M059J (cell line): ENCODE measurements around the gene TMEM222. TPM values are rescaled to one million over a fixed set of nuclear protein-coding genes. Genes with fewer than 3 reads are reported as not detected.
A peak's percentile ranks its signal among the peaks of the same experiment; 100 is the strongest.

Source experiments
- DNase-seq: peaks from one replicate; pipeline ENCODE4 v3.0.0-alpha.2; 2012; ENCODE audit warnings: low read depth
- total RNA-seq: library from RNA; depleted of rRNA; stranded (reverse); fragments of >200 nt; shearing (Covaris generic); gene quantifications from 2 replicates; pipeline ENCODE4 v1.2.3, GENCODE V29; 2014

The TMEM222 gene
- total RNA-seq, 1 experiment from 2014 or later, result 52.2 TPM

- DNase-seq, result no peak
These were observed 37.8 kb downstream of the TMEM222 start for GRCh38 chr1:27359822-27360158.

GRCh38 chr1:27360159-27361043, 38.4 kb downstream of the TMEM222 start:
- DNase-seq, result no peak

- DNase-seq, result no peak
These were observed 39.1 kb downstream of the TMEM222 start for GRCh38 chr1:27361044-27361402.

DNA sequence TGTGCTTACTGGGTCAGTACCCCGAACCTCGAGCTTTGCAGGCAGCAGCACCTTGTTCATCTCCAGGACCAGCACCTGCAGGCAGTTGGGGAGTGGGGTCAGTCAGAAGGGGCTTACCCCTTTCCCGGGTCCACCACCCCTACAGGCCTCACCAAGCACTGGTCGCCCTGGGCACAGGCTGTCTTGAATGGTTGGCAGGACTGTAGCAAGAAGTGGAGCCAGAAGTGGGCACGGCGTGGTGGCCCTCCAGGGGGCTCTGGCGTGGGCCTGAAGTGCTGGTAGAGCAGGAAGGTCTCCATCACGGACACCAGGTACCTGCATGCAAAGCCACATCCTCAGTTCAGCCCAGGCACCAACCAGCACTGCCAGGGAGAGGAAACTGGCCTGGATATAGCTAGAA, 39.6 kb downstream of the TMEM222 start:
- no peak for DNase-seq

DNA sequence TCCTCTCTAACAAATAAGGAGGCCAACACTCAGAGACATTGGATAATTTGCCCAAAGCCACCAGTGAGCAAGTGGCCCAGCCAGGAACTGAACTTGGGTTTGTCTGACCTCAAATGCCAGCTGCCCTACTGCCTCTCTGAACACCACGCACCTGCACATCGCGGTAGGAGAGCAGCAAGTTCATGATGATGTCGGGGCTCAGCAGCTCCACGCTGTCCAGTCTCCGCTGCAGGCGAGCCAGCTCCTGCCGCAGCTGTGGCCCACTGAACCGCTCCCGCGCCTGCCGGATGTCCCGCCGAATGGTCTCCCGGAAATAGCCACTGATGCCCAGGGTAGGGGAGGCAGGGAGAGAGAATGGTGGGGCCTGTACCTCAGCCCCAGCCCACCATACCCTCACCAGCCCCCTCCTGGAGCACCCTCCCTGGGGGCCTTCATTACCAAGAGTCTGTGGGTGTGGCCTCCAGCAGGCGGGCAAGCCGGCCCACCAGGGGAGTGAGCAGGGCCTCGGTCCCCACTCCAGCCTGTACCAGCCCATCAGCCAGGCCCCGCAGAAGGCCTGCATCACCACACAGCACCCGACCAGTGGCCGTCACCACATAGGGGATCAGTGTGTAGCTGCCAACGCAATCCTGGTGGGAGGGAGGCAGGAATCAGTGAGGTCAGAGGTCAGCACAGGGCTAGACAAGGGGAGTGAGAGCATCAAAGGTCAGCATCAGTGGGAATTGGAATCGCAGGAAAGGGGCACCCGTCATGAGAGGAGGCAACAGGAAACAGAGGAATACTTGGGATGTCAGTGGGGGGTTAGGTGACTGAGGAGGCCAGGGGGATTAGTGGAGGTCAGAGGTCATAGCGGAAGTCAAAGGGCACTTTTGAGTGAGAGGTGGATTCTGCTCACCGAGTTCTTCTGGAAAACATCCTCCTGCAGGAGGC, 42.1 kb downstream of the TMEM222 start:
- no peak for DNase-seq

GRCh38 chr1:27364696-27365371, 42.9 kb downstream of the TMEM222 start:
- DNase-seq, result no peak

GRCh38 chr1:27365372-27366112, 43.6 kb downstream of the TMEM222 start:
- DNase-seq, result peak; percentile 88

- DNase-seq, result peak; percentile 83
These were observed 44.1 kb downstream of the TMEM222 start for GRCh38 chr1:27366113-27366410.

- DNase-seq, result peak; percentile 90
These were observed 44.6 kb downstream of the TMEM222 start, which contains the start of gene MAP3K6 for GRCh38 chr1:27366411-27367159. TSS of gene MAP3K6 (minus strand) at chr1:27366961. CDS start at chr1:27366597, 364 bp downstream.

- DNase-seq, result no peak
These were observed 45.2 kb downstream of the TMEM222 start for GRCh38 chr1:27367160-27367650.

DNA sequence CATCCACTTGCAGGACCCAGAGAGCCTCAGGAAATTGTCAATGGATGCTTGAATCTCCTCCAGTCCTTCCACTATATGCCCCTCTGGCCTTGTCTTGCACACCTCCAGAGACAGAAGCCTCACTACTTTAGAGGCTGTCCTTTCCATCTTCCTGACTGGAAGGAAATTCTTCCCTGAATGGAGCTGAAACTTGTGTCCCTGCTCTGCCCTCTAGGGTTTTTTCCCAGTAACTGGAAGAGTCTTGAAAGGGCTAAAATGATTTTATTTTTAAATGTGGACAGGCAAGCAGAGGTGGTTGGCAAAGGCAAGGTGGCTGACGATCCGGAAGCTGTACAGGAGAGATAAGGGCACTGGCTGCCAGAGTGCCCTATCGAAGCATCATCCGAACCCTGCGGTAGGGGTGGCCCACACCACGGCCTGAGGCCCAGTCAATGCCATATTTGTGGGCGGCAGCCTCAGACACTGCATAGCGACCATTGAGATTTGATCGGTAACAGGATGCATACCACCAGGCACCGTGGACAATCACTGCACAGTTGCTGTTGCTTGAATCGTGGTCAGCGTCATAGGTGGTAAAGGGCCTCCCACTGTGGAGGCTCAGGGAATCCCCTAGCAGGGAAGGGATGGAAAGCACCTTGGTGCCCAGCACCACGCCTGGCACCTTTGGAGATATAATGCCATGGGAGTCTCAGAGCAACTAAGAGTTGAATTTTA, 47.1 kb downstream of the TMEM222 start:
- peak; percentile 44 for DNase-seq

- DNase-seq, result no peak
These were observed 50.3 kb downstream of the TMEM222 start for GRCh38 chr1:27372022-27372807.

DNA sequence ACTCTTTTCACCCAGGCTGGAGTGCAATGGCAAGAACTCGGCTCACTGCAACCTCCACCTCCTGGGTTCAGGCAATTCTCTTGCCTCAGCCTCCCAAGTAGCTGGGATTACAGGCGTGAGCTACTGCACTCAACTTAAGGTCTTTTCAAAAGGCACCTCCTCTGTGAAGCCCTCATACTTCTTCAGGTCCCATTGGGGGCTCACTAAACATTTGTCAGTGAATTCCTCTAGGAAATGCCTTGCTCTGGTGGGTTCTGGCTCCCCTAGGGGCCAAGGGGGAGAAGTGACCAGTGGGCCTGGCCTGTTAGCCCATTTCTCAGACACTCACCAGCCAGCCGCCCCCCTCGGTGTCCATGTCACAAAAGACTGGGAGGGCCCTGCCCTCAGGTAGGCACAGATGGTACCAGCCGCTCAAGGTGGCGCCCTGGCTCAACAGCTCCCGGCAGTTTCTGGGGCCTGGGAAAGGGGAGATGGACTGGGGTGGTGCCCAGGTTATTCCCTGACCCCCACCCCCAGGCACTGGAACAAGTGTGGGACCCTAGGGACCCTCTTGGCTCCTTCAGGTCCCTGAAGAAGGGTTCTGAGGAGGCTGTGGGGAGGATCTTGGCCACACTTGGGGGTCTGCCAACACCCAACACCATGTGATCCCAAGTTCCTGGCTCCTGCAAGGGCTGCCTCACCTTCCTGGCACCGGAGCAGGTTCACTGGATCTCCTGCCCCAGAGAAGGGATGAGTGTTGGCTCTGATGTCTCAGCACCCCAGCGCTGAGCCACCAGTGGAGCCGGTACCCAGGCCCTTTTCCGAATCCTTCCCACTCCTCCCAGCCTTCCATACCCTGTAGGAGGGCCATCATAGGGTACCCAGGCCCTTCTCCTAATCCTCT, 51.1 kb downstream of the TMEM222 start:
- no peak for DNase-seq

GRCh38 chr1:27374362-27375086, 52.6 kb downstream of the TMEM222 start, which contains the start of gene FCN3:
TSS of gene FCN3 (minus strand) at chr1:27374824. CDS start at chr1:27374818, 6 bp downstream.
- DNase-seq, result no peak

GRCh38 chr1:27377760-27378495, 56.0 kb downstream of the TMEM222 start:
- no peak for DNase-seq

DNA sequence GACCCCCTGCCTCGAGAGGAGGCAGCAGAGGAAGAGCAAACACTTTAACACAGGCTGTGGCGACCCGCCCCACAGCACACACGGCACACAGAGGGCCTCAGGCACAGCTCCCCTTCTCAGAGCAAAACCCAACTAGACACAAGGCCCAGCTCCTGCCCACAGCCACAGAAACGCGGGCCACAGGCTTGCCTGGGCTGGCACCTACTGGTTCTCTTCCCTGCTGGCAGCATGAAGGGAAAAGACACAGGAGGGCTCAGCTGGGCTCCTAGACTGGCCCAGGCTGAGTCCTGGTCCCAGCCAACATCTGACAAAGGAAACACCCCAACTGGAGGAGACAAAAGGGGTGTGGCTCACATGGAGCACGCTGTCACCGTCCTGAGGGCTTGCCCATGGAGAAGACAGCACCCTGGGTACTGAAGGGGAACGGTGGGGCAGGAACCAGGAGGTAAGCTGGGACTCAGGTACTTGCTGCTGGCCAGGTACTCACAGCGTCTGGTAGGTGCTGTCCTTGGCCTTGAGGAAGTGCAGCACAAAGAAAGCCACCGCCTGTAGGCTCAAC, 57.7 kb downstream of the TMEM222 start:
- DNase-seq, result no peak
